SK-N-SH (cell line): ENCODE data around the gene RHBG.

ENCODE experiments used
- CTCF ChIP-seq: fragments of 200-600 bp; sonication (generic); IDR thresholded peaks from 2 replicates; pipeline ENCODE4 v1.6.1; 2017; ENCODE audit warnings: antibody characterized with exemption, mild to moderate bottlenecking, moderate library complexity
- YY1 ChIP-seq: IDR thresholded peaks from 2 replicates; pipeline ENCODE4 v1.4.0; 2012; ENCODE audit warnings: low read depth, mild to moderate bottlenecking

- TF ChIP-seq CTCF = no peak
- no peak for TF ChIP-seq YY1
These were observed 49.5 kb downstream of the RHBG start for GRCh38 chr1:156418416-156419070.
